ENCODE results near the gene JAK2. TPM values are rescaled to one million over a fixed set of nuclear protein-coding genes. Genes with fewer than 3 reads are reported as not detected.

The JAK2 gene
- 5.8 and 11.7 TPM in 2 replicates for total RNA-seq

GRCh38 chr9:4984621-4985385, at the start of gene JAK2:
TSS of gene JAK2 (plus strand) at chr9:4985272. CDS start at chr9:5021988, 36,716 bp downstream.

Other genes starting within 250 kb of the JAK2 start
- 42.9 and 71.8 TPM in 2 replicates for gene AK3, start 244.1 kb upstream of the JAK2 start, total RNA-seq
- gene RCL1, start 192.3 kb upstream of the JAK2 start, total RNA-seq = 17.8 and 24.9 TPM in 2 replicates
- gene INSL6, start 200.4 kb downstream of the JAK2 start, total RNA-seq = not detected in 2 replicates
- not detected in 2 replicates for gene INSL4, start 246.1 kb downstream of the JAK2 start, total RNA-seq